Mucosa of gallbladder (tissue), 1 donor: ENCODE data around the gene MITD1. TPM values are rescaled to one million over a fixed set of nuclear protein-coding genes. Genes with fewer than 3 reads are reported as not detected.
"Not testable (repeated sequence)": the region's sequence is repeated elsewhere in the genome, so short reads cannot be mapped to it uniquely, and the experiment has no call there.

Experiments
- DNase-seq: peaks from one replicate; pipeline ENCODE4 v3.0.0-alpha.2; 2020; ENCODE audit warnings: low spot score
- total RNA-seq: library from RNA; stranded (reverse); gene quantifications from one replicate; pipeline ENCODE4 v1.2.1, GENCODE V29; 2021
- donor health status: DM: no; HTN: no; CAD: no.

Gene MITD1
- total RNA-seq: 21.5 TPM

GRCh38 chr2:99180755-99181623 is at the start of gene MITD1, which contains the start of gene MRPL30:
MITD1 (minus strand) TSS chr2:99181058; CDS start chr2:99180981, 77 bp downstream.
MRPL30 (plus strand) TSS chr2:99181184; CDS start chr2:99186204, 5,020 bp downstream.
- peak; percentile 94 for DNase-seq

GRCh38 chr2:99217929-99218501 is 37.2 kb upstream of the MITD1 start:
- no peak for DNase-seq

GRCh38 chr2:99216096-99216495 is 35.2 kb upstream of the MITD1 start:
- DNase-seq: no peak

GRCh38 chr2:99205491-99205890 is 24.6 kb upstream of the MITD1 start:
- DNase-seq: no peak

- DNase-seq: no peak
Observed at GRCh38 chr2:99201959-99202678, 21.3 kb upstream of the MITD1 start.

- no peak for DNase-seq
Observed at GRCh38 chr2:99200076-99200800, 19.4 kb upstream of the MITD1 start.

GRCh38 chr2:99198103-99198841 is 17.4 kb upstream of the MITD1 start:
- DNase-seq: no peak

- DNase-seq: not testable (repeated sequence)
Observed at GRCh38 chr2:99192364-99192763, 11.5 kb upstream of the MITD1 start.

GRCh38 chr2:99190548-99190947 is 9.7 kb upstream of the MITD1 start:
- DNase-seq: no peak

- no peak for DNase-seq
Observed at GRCh38 chr2:99188357-99188756, 7.5 kb upstream of the MITD1 start.

- no peak for DNase-seq
Observed at GRCh38 chr2:99187011-99187410, 6.2 kb upstream of the MITD1 start.

- DNase-seq: no peak
Observed at GRCh38 chr2:99184811-99185210, 4.0 kb upstream of the MITD1 start.

GRCh38 chr2:99183025-99183424 is 2.2 kb upstream of the MITD1 start:
- no peak for DNase-seq

GRCh38 chr2:99181624-99182000 is 754 bp upstream of the MITD1 start:
- DNase-seq: no peak

- DNase-seq: no peak
Observed at GRCh38 chr2:99171377-99172140, 9.3 kb downstream of the MITD1 start.

GRCh38 chr2:99169534-99169933 is 11.3 kb downstream of the MITD1 start:
- no peak for DNase-seq

GRCh38 chr2:99166218-99166617 is 14.6 kb downstream of the MITD1 start:
- no peak for DNase-seq

GRCh38 chr2:99159594-99159993 is 21.3 kb downstream of the MITD1 start:
- no peak for DNase-seq

- no peak for DNase-seq
Observed at GRCh38 chr2:99158599-99158998, 22.3 kb downstream of the MITD1 start.

- no peak for DNase-seq
Observed at GRCh38 chr2:99156891-99157290, 24.0 kb downstream of the MITD1 start.
